ENCODE measurements around the gene SET. TPM values are rescaled to one million over a fixed set of nuclear protein-coding genes. Genes with fewer than 3 reads are reported as not detected.

The SET gene
- total and polyA plus RNA-seq, 2 donors (not counting 3 experiments of a cell fraction or from before 2014, with no cell fraction given) = 61.1 to 483 TPM

- Histone ChIP-seq H3K27ac (ENCODE audit: insufficient read depth, low read depth, low read length) (no peak overlapping the region), H3K9ac (replicated peaks; ENCODE audit: extremely low read depth, insufficient read depth, low read length) (no peak overlapping the region), H3K4me2 (ENCODE audit: insufficient read depth, low read length) (no peak overlapping the region), H3K27me3 (ENCODE audit: control insufficient read depth in 2 of 2, insufficient read depth in 2 of 2, low read length in 2 of 2) (no peaks in the 10 kb centered on the region), H3K4me1 (ENCODE audit: control insufficient read depth, extremely low read depth, insufficient read depth, low read length) (no peaks in the 10 kb centered on the region), H3K9me3 (replicated peaks; ENCODE audit: control insufficient read depth, insufficient read depth, low read length) (no peaks in the 10 kb centered on the region), H3K36me3 (ENCODE audit: control insufficient read depth in 2 of 2, extremely low read depth in 1 of 2, insufficient read depth in 2 of 2, low read length in 2 of 2) (peaks cover 0 to 3% of the 10 kb centered on the region in 2 experiments), H4K20me1 (replicated peaks; ENCODE audit: control insufficient read depth, extremely low read depth, insufficient read depth, low read length) (no peaks in the 10 kb centered on the region), H3K4me3 (replicated peaks in 1 of 3; ENCODE audit: insufficient read depth in 1 of 3, low read depth in 1 of 3, low read length in 3 of 3) (no peak overlapping the region), H3K9me1 (replicated peaks; ENCODE audit: control insufficient read depth, extremely low read depth, insufficient read depth, low read length) (no peaks in the 10 kb centered on the region), H3K79me2 (ENCODE audit: control insufficient read depth, insufficient read depth, low read length) (no peaks in the 10 kb centered on the region), H2AFZ (ENCODE audit: low read depth, low read length) (no peak overlapping the region)
- dilution Hi-C loops (cut with MboI; ENCODE audit: extremely low pct_ligation_motif_present, low sequenced_read_pairs) (no loop called here), intact Hi-C loops (cut with micrococcal nuclease) (loop anchor here (5.0 to 10.0 kb wide), 3 partner anchors 56 to 293 kb away; partner anchors contain the start of genes DOLK, NUP188, SH3GLB2 and TBC1D13)
- FAIRE-seq = no peak
- TF ChIP-seq POLR2A (IDR thresholded peaks at IDR 0.05; ENCODE audit: low read depth, low read length) (no peak), CTCF (IDR thresholded peaks at IDR 0.05; ENCODE audit: extremely low read depth in 1 of 2, insufficient read depth in 1 of 2, low read depth in 1 of 2, low read length in 2 of 2) (no peak), EZH2 (IDR thresholded peaks at IDR 0.05; ENCODE audit: borderline replicate concordance, low read depth, low read length, severe bottlenecking) (no peak)
- BruUV-seq (replicated peaks) = no TSS peak
- ChIA-PET POLR2A (no interaction called here), CTCF (interaction anchor here (0.6 kb wide), 1 partner anchor 321 kb away, joined by 3 read pairs; no protein-coding TSS in a partner anchor)
- no peak for DNase-seq (ENCODE audit: low read depth, low spot score)
Measured at GRCh38 chr9:128731691-128732090, 42.7 kb downstream of the SET start.

DNA sequence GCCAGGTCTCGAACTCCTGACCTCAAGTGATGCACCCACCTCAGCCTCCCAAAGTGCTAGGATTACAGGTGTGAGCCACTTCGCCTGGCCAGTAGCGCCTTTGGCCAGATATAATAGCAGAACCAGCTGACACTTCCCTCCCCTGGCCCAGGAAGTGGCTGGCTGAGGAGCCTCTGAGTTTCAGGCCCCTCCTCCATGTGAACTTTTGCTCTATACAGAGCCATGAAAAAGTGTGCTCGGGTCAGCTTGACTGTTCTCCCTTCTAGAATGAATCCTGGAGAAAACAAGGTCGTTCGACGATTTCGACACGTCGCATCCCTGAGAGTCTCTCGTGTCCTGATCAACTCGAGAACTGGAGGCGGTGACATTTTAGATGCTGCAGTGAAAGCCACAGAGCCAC is 43.6 kb downstream of the SET start:
- DNase-seq (ENCODE audit: low read depth, low spot score) (no peak), FAIRE-seq (no peak)
- no peak overlapping the region for H3K27ac ChIP-seq (ENCODE audit: insufficient read depth, low read depth, low read length)
- no peaks in the 10 kb centered on the region for H3K4me1 ChIP-seq (ENCODE audit: control insufficient read depth, extremely low read depth, insufficient read depth, low read length)
- intact Hi-C loops (cut with micrococcal nuclease) = loop anchor here (5.0 to 10.0 kb wide), 3 partner anchors 55 to 292 kb away; partner anchors contain the start of genes DOLK, NUP188, SH3GLB2 and TBC1D13
- no peaks in the 10 kb centered on the region for H3K9me3 ChIP-seq (replicated peaks; ENCODE audit: control insufficient read depth, insufficient read depth, low read length)
- TF ChIP-seq POLR2AphosphoS5 (IDR thresholded peaks at IDR 0.05; ENCODE audit: insufficient read depth, low read depth, low read length) = no peak
- TF ChIP-seq POLR2A (IDR thresholded peaks at IDR 0.05; ENCODE audit: low read depth, low read length) = no peak
- TF ChIP-seq MYC (IDR thresholded peaks at IDR 0.05; ENCODE audit: low read depth, low read length) = no peak
- TF ChIP-seq EZH2 (IDR thresholded peaks at IDR 0.05; ENCODE audit: borderline replicate concordance, low read depth, low read length, severe bottlenecking) = no peak
- no peak for TF ChIP-seq CTCF (IDR thresholded peaks at IDR 0.05; ENCODE audit: extremely low read depth in 1 of 2, insufficient read depth in 1 of 2, low read depth in 1 of 2, low read length in 2 of 2)
- TF ChIP-seq JUN (IDR thresholded peaks at IDR 0.05; ENCODE audit: borderline replicate concordance, insufficient read depth, insufficient read length, low read depth) = no peak
- no peak for TF ChIP-seq GATA2 (IDR thresholded peaks at IDR 0.05; ENCODE audit: insufficient read depth, insufficient read length, low read depth, low read length)
- TF ChIP-seq, protein P1, sequence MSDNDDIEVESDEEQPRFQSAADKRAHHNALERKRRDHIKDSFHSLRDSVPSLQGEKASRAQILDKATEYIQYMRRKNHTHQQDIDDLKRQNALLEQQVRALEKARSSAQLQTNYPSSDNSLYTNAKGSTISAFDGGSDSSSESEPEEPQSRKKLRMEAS (IDR thresholded peaks at IDR 0.05; ENCODE audit: insufficient read depth, insufficient read length) = no peak
- no peak for TF ChIP-seq FOS (IDR thresholded peaks at IDR 0.05; ENCODE audit: borderline replicate concordance, insufficient read depth, low read length)
- H3K9me1 ChIP-seq (replicated peaks; ENCODE audit: control insufficient read depth, extremely low read depth, insufficient read depth, low read length) = no peaks in the 10 kb centered on the region
- CTCF ChIA-PET = interaction anchor here (0.6 to 2.2 kb wide), 19 partner anchors 8 to 322 kb away, joined by 3 to 22 read pairs (median 3); partner anchors contain the start of genes ENDOG, SPOUT1 and ZDHHC12
- dilution Hi-C loops (cut with MboI; ENCODE audit: extremely low pct_ligation_motif_present, low sequenced_read_pairs) = no loop called here
- H2AFZ ChIP-seq (ENCODE audit: low read depth, low read length) = no peak overlapping the region
- no peak overlapping the region for H3K4me2 ChIP-seq (ENCODE audit: insufficient read depth, low read length)
- H3K9ac ChIP-seq (replicated peaks; ENCODE audit: extremely low read depth, insufficient read depth, low read length) = no peak overlapping the region
- no peaks in the 10 kb centered on the region for H3K27me3 ChIP-seq (ENCODE audit: control insufficient read depth in 2 of 2, insufficient read depth in 2 of 2, low read length in 2 of 2)
- POLR2A ChIA-PET = no interaction called here
- no peak overlapping the region for H3K4me3 ChIP-seq (replicated peaks in 1 of 3; ENCODE audit: insufficient read depth in 1 of 3, low read depth in 1 of 3, low read length in 3 of 3)
- H3K36me3 ChIP-seq (ENCODE audit: control insufficient read depth in 2 of 2, extremely low read depth in 1 of 2, insufficient read depth in 2 of 2, low read length in 2 of 2) = peaks cover 0 to 3% of the 10 kb centered on the region in 2 experiments
- H3K79me2 ChIP-seq (ENCODE audit: control insufficient read depth, insufficient read depth, low read length) = no peaks in the 10 kb centered on the region
- no TSS peak for BruUV-seq (replicated peaks)
- no peaks in the 10 kb centered on the region for H4K20me1 ChIP-seq (replicated peaks; ENCODE audit: control insufficient read depth, extremely low read depth, insufficient read depth, low read length)
